DOHH2 (cell line): ENCODE data around the gene PDE4D.

Experiments used
- CTCF ChIP-seq: fragments of 200-600 bp; sonication (generic); IDR thresholded peaks from one replicate; pipeline ENCODE4 v1.5.1; 2014; ENCODE audit warnings: antibody characterized with exemption, mild to moderate bottlenecking, low read depth, low read length; ENCODE audit not compliant: poor library complexity, severe bottlenecking
- EZH2phosphoT487 ChIP-seq: fragments of 200-600 bp; sonication (generic); IDR thresholded peaks from 2 replicates; pipeline ENCODE4 v1.6.1; 2017; ENCODE audit warnings: borderline replicate concordance, mild to moderate bottlenecking, antibody characterized with exemption, low read length, moderate library complexity, mixed read lengths

- TF ChIP-seq CTCF: no peak
- no peak for TF ChIP-seq EZH2phosphoT487
Observed at GRCh38 chr5:59151162-59151889, 742.2 kb downstream of the PDE4D start.
